NCI-H69 (cell line): ENCODE measurements around the gene DDX54.
A peak's percentile ranks its signal among the peaks of the same experiment; 100 is the strongest.
"Not testable (repeated sequence)": the region's sequence is repeated elsewhere in the genome, so short reads cannot be mapped to it uniquely, and the experiment has no call there.

Experiments
- DNase-seq: peaks from one replicate; lab custom pipeline; 2025; lab: John Stamatoyannopoulos, UW

DDX54 gene

GRCh38 chr12:113120670-113121370 is 64.5 kb downstream of the DDX54 start:
- DNase-seq, result peak; percentile 94

GRCh38 chr12:113119980-113120669 is 65.2 kb downstream of the DDX54 start:
- peak; percentile 81 for DNase-seq

- no peak for DNase-seq
Measured at GRCh38 chr12:113118142-113118541, 67.1 kb downstream of the DDX54 start.

- DNase-seq, result not testable (repeated sequence)
Measured at GRCh38 chr12:113117684-113118083, 67.6 kb downstream of the DDX54 start.

GRCh38 chr12:113116875-113117274 is 68.4 kb downstream of the DDX54 start:
- DNase-seq, result peak; percentile 75

- DNase-seq, result no peak
Measured at GRCh38 chr12:113115455-113116126, 69.7 kb downstream of the DDX54 start.

GRCh38 chr12:113114447-113115178 is 70.7 kb downstream of the DDX54 start:
- DNase-seq, result no peak

- DNase-seq, result no peak
Measured at GRCh38 chr12:113113397-113113796, 71.9 kb downstream of the DDX54 start.

GRCh38 chr12:113112043-113112899 is 73.0 kb downstream of the DDX54 start:
- DNase-seq, result no peak

GRCh38 chr12:113111247-113111646 is 74.0 kb downstream of the DDX54 start:
- no peak for DNase-seq

- DNase-seq, result peak; percentile 72
Measured at GRCh38 chr12:113109872-113110599, 75.2 kb downstream of the DDX54 start.

- peak; percentile 80 for DNase-seq
Measured at GRCh38 chr12:113109360-113109759, 75.9 kb downstream of the DDX54 start.

- DNase-seq, result peak; percentile 43
Measured at GRCh38 chr12:113108308-113108707, 77.0 kb downstream of the DDX54 start.
